GM21367 (cell line): ENCODE measurements around the gene ATP6AP2.
"Not testable (repeated sequence)": the region's sequence is repeated elsewhere in the genome, so short reads cannot be mapped to it uniquely, and the experiment has no call there.

Source experiments
- ATAC-seq: cut with Tn5 transposase; IDR thresholded peaks from one replicate; pipeline ENCODE4 v1.9.1; 2021; ENCODE audit not compliant: unreplicated experiment

The ATP6AP2 gene

GRCh38 chrX:40575411-40575810 lies 5.4 kb upstream of the ATP6AP2 start:
- ATAC-seq, result not testable (repeated sequence)

GRCh38 chrX:40576291-40576690 lies 4.5 kb upstream of the ATP6AP2 start:
- no peak for ATAC-seq

- ATAC-seq, result no peak
These were observed 2.6 kb upstream of the ATP6AP2 start for GRCh38 chrX:40578039-40578695.

- ATAC-seq, result no peak
These were observed 1.6 kb upstream of the ATP6AP2 start for GRCh38 chrX:40579141-40579540.

GRCh38 chrX:40579900-40580536 lies 752 bp upstream of the ATP6AP2 start:
- peak; percentile 40 for ATAC-seq

GRCh38 chrX:40581336-40581920 lies 658 bp downstream of the ATP6AP2 start:
- no peak for ATAC-seq

- not testable (repeated sequence) for ATAC-seq
These were observed 1.4 kb downstream of the ATP6AP2 start for GRCh38 chrX:40582178-40582577.

- ATAC-seq, result no peak
These were observed 2.0 kb downstream of the ATP6AP2 start for GRCh38 chrX:40582811-40583210.

GRCh38 chrX:40587623-40588022 lies 6.9 kb downstream of the ATP6AP2 start:
- ATAC-seq, result not testable (repeated sequence)

GRCh38 chrX:40589616-40590321 lies 9.0 kb downstream of the ATP6AP2 start:
- ATAC-seq, result not testable (repeated sequence)

GRCh38 chrX:40603446-40603845 lies 22.7 kb downstream of the ATP6AP2 start:
- no peak for ATAC-seq

GRCh38 chrX:40607381-40607780 lies 26.6 kb downstream of the ATP6AP2 start:
- ATAC-seq, result no peak

- no peak for ATAC-seq
These were observed 31.7 kb downstream of the ATP6AP2 start for GRCh38 chrX:40612511-40612910.

GRCh38 chrX:40615976-40616375 lies 35.2 kb downstream of the ATP6AP2 start:
- no peak for ATAC-seq

GRCh38 chrX:40617566-40617965 lies 36.8 kb downstream of the ATP6AP2 start:
- no peak for ATAC-seq

GRCh38 chrX:40622479-40623138 lies 41.8 kb downstream of the ATP6AP2 start:
- ATAC-seq, result no peak

GRCh38 chrX:40623139-40623536 lies 42.4 kb downstream of the ATP6AP2 start, which contains the start of gene MPC1L:
Gene MPC1L (plus strand): TSS chrX:40623428. CDS start chrX:40623566, 138 bp downstream.
- ATAC-seq, result no peak

- ATAC-seq, result no peak
These were observed 42.9 kb downstream of the ATP6AP2 start for GRCh38 chrX:40623665-40624064.

- no peak for ATAC-seq
These were observed 44.5 kb downstream of the ATP6AP2 start for GRCh38 chrX:40625294-40625693.

- no peak for ATAC-seq
These were observed 47.7 kb downstream of the ATP6AP2 start for GRCh38 chrX:40628506-40628905.

- ATAC-seq, result no peak
These were observed 51.4 kb downstream of the ATP6AP2 start for GRCh38 chrX:40632199-40632598.
